Sigmoid colon (tissue), 3 donors: Measurements from ENCODE around the gene ARPC5.

Experiments
- POLR2A ChIP-seq, 2 donors: fragments of 450-650 bp; IDR thresholded peaks; one replicate each; pipeline ENCODE4 v1.6.1; 2016; ENCODE audit warnings: antibody characterized with exemption in 2 of 2, mild to moderate bottlenecking in 2 of 2, moderate library complexity in 2 of 2
- TF ChIP-seq, protein P1 (sequence below), 4 experiments: fragments of 450-650 bp in 3 of 4; fragments of 200-600 bp in 1 of 4; IDR thresholded peaks; one replicate each; pipeline ENCODE4 v1.5.1; 2016 to 2019; ENCODE audit warnings: antibody characterized with exemption in 4 of 4, mild to moderate bottlenecking in 3 of 4, moderate library complexity in 2 of 4

DNA sequence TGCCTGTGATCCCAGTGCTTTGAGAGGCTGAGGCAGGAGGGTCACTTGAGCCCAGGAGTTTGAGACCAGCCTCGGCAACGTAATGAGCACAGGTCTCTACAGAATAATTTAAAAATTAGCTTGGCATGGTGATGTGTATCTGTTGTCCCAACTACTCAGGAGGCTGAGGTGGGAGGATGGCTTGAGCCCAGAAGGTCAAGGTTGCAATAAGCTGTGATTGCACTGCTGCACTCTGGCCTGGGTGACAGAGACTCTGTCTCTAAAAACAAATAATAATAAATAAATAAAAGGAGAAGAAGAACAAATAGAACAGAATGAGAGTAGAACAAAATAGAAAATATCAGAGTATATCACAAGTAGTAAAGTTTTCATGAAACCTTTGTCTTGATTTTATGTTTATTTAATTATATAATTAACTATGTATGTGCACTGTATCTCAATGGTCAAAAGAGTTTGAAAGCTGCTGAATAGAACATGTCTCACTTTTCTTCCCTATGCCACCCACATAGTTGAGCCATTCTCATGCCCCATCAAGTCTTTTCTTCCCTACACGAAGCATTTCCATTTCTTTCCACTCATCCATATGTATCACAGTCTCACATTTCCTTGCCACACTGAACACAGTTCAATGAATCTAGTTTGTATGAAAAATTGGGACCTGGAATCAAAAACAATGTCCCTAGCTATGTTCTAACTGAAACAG is 40.5 kb upstream of the ARPC5 start:
- TF ChIP-seq, protein P1, sequence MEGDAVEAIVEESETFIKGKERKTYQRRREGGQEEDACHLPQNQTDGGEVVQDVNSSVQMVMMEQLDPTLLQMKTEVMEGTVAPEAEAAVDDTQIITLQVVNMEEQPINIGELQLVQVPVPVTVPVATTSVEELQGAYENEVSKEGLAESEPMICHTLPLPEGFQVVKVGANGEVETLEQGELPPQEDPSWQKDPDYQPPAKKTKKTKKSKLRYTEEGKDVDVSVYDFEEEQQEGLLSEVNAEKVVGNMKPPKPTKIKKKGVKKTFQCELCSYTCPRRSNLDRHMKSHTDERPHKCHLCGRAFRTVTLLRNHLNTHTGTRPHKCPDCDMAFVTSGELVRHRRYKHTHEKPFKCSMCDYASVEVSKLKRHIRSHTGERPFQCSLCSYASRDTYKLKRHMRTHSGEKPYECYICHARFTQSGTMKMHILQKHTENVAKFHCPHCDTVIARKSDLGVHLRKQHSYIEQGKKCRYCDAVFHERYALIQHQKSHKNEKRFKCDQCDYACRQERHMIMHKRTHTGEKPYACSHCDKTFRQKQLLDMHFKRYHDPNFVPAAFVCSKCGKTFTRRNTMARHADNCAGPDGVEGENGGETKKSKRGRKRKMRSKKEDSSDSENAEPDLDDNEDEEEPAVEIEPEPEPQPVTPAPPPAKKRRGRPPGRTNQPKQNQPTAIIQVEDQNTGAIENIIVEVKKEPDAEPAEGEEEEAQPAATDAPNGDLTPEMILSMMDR (IDR thresholded peaks at IDR 0.05), result no peak
- TF ChIP-seq POLR2A (IDR thresholded peaks at IDR 0.05), result no peak
